Kidney (tissue), 14 donors: ENCODE results near the gene ACRBP. TPM values are rescaled to one million over a fixed set of nuclear protein-coding genes. Genes with fewer than 3 reads are reported as not detected.
A peak's percentile ranks its signal among the peaks of the same experiment; 100 is the strongest.

Source experiments
- DNase-seq, 5 donors: peaks; one replicate each; pipeline ENCODE4 v3.0.0-alpha.2; 2013 to 2020
- FAIRE-seq: peaks from 2 replicates; lab custom pipeline; 2012; peaks lifted over from hg19 to GRCh38; lab: Jason Lieb, UNC
- H3K27ac ChIP-seq, 2 donors: one replicate each; pipeline ENCODE4 v1.7.0; 2013; ENCODE audit warnings: low read depth in 2 of 2, low read length in 2 of 2, inconsistent platforms in 1 of 2
- H3K27me3 ChIP-seq: one replicate; pipeline ENCODE4 v1.7.1; 2013; ENCODE audit warnings: low read length, inconsistent platforms; ENCODE audit not compliant: control insufficient read depth, insufficient read depth
- H3K36me3 ChIP-seq, 3 donors: one replicate each; pipeline versions ENCODE4 v1.7.0 to v1.7.1; 2013; ENCODE audit warnings: low read length in 3 of 3, control low read depth in 1 of 3, inconsistent platforms in 1 of 3; ENCODE audit not compliant: insufficient read depth in 3 of 3, control insufficient read depth in 2 of 3
- H3K4me1 ChIP-seq, 3 donors: one replicate each; pipeline versions ENCODE4 v1.7.0 to v1.7.1; 2013; ENCODE audit warnings: low read length in 3 of 3, inconsistent platforms in 1 of 3, low read depth in 1 of 3; ENCODE audit not compliant: control insufficient read depth in 2 of 3, insufficient read depth in 2 of 3
- H3K4me3 ChIP-seq, 3 donors: one replicate each; pipeline versions ENCODE4 v1.7.0 to v1.8.1; 2013; ENCODE audit warnings: low read length in 3 of 3, control low read depth in 1 of 3, inconsistent platforms in 1 of 3
- H3K9ac ChIP-seq, 3 donors: one replicate each; pipeline versions ENCODE4 v1.7.0 to v1.7.1; 2013; ENCODE audit warnings: low read length in 3 of 3, control low read depth in 1 of 3, inconsistent platforms in 1 of 3
- H3K9me3 ChIP-seq, 3 donors: one replicate each; pipeline versions ENCODE4 v1.7.0 to v1.7.1; 2013; ENCODE audit warnings: low read length in 3 of 3, control low read depth in 1 of 3, inconsistent platforms in 1 of 3; ENCODE audit not compliant: control insufficient read depth in 2 of 3, insufficient read depth in 1 of 3
- intact Hi-C: fragments of 100-400 bp; cut with DNase I; formaldehyde crosslinking; loops from one replicate; pipeline ENCODE4 v1.11.1; 2022
- polyA plus RNA-seq: library from polyadenylated mRNA; stranded (reverse); fragments of 350-450 nt; fragmentation: Illumina TruSeq; extraction: RNeasy Lipid Tissue Mini Kit (QIAGEN cat#74804); gene quantifications from one replicate; pipeline ENCODE4 v1.2.3, GENCODE V29; 2014; ENCODE audit warnings: low read depth, low replicate concordance; ENCODE audit not compliant: insufficient read depth
- total RNA-seq: library from RNA; stranded (reverse); fragmentation: NEBNext Ultra II Directional; extraction: Animal tissue kit (Norgen Biotek cat#: 25700); gene quantifications from one replicate; pipeline ENCODE4 v1.2.1, GENCODE V29; 2021
- TF ChIP-seq, protein P1 (sequence below): IDR thresholded peaks from 3 replicates; pipeline ENCODE4 v1.5.1; 2012; ENCODE audit warnings: mild to moderate bottlenecking, moderate library complexity, borderline replicate concordance; ENCODE audit not compliant: insufficient read depth; ENCODE audit errors: extremely low read depth
- donor health status: control.
- donor health status: control.
- donor health status: control.
- donor health status: control.
- donor health status: control.
- donor health status: DM: yes; HTN: yes; CAD: no.
- donor health status: Normal renal cell carcinoma (clear cell type).

Gene ACRBP
- total and polyA plus RNA-seq, 2 donors from 2014 or later: 2.1 to 3.4 TPM

DNA sequence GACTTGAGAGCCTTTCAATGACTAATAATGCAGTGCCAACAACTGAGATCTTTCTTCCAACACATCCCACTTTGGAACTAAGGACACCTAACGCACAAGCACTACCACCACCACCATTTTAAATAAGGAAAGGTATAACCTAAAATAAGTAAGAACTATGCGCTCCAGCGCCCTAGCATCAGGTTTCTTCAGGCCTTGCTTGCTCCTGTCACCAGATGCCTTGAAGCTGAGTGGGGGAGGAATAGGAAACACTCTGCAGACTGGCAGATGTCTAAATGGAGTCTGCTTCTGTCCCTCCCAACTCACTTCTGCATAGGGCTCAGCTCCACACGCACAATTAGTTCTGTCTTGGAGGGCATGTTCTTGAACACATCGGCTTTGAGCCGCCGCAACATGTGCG, 55.1 kb downstream of the ACRBP start:
- DNase-seq: peak in 1 of 5 donors; percentile 8
- no peak for FAIRE-seq
- TF ChIP-seq, protein P1, sequence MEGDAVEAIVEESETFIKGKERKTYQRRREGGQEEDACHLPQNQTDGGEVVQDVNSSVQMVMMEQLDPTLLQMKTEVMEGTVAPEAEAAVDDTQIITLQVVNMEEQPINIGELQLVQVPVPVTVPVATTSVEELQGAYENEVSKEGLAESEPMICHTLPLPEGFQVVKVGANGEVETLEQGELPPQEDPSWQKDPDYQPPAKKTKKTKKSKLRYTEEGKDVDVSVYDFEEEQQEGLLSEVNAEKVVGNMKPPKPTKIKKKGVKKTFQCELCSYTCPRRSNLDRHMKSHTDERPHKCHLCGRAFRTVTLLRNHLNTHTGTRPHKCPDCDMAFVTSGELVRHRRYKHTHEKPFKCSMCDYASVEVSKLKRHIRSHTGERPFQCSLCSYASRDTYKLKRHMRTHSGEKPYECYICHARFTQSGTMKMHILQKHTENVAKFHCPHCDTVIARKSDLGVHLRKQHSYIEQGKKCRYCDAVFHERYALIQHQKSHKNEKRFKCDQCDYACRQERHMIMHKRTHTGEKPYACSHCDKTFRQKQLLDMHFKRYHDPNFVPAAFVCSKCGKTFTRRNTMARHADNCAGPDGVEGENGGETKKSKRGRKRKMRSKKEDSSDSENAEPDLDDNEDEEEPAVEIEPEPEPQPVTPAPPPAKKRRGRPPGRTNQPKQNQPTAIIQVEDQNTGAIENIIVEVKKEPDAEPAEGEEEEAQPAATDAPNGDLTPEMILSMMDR: no peak
- Histone ChIP-seq H3K4me1 (no peaks in the 10 kb centered on the region), H3K36me3 (peaks cover 36 to 78% (median 63%) of the 10 kb centered on the region in 3 donors), H3K27me3 (no peaks in the 10 kb centered on the region), H3K27ac (no peak overlapping the region), H3K9ac (no peak overlapping the region), H3K4me3 (no peak overlapping the region), H3K9me3 (no peaks in the 10 kb centered on the region)
- intact Hi-C loops: no loop called here

Other genes with a start within 250 kb of the ACRBP start
- gene CD27, start 202.5 kb downstream of the ACRBP start, total RNA-seq: 6.6 TPM
- not detected for gene CD27, start 202.5 kb downstream of the ACRBP start, polyA plus RNA-seq
- gene TAPBPL, start 195.4 kb downstream of the ACRBP start, total RNA-seq: 44.7 TPM
- 34.5 TPM for gene TAPBPL, start 195.4 kb downstream of the ACRBP start, polyA plus RNA-seq
- gene VAMP1, start 176.8 kb downstream of the ACRBP start, total RNA-seq: 13.2 TPM
- 4.9 TPM for gene VAMP1, start 176.8 kb downstream of the ACRBP start, polyA plus RNA-seq
- gene MRPL51, start 154.2 kb downstream of the ACRBP start, total RNA-seq: 132 TPM
- gene MRPL51, start 154.2 kb downstream of the ACRBP start, polyA plus RNA-seq: 268 TPM
- gene NCAPD2, start 153.3 kb downstream of the ACRBP start, total RNA-seq: 23.4 TPM
- 4.5 TPM for gene NCAPD2, start 153.3 kb downstream of the ACRBP start, polyA plus RNA-seq
- 1,501 TPM for gene GAPDH, start 112.9 kb downstream of the ACRBP start, total RNA-seq
- 4,871 TPM for gene GAPDH, start 112.9 kb downstream of the ACRBP start, polyA plus RNA-seq
- gene IFFO1, start 91.4 kb downstream of the ACRBP start, total RNA-seq: 21.5 TPM
- 11.5 TPM for gene IFFO1, start 91.4 kb downstream of the ACRBP start, polyA plus RNA-seq
- gene NOP2, start 79.1 kb downstream of the ACRBP start, total RNA-seq: 29.7 TPM
- gene NOP2, start 79.1 kb downstream of the ACRBP start, polyA plus RNA-seq: 12.2 TPM
- 224 TPM for gene CHD4, start 40.1 kb downstream of the ACRBP start, total RNA-seq
- 109 TPM for gene CHD4, start 40.1 kb downstream of the ACRBP start, polyA plus RNA-seq
- gene LPAR5, start 11.5 kb downstream of the ACRBP start, total RNA-seq: 4.9 TPM
- gene LPAR5, start 11.5 kb downstream of the ACRBP start, polyA plus RNA-seq: 0.97 TPM
- 42.6 TPM for gene ING4, start 15.7 kb upstream of the ACRBP start, total RNA-seq
- gene ING4, start 15.7 kb upstream of the ACRBP start, polyA plus RNA-seq: 56.0 TPM
- gene ZNF384, start 41.9 kb upstream of the ACRBP start, total RNA-seq: 51.6 TPM
- 19.7 TPM for gene ZNF384, start 41.9 kb upstream of the ACRBP start, polyA plus RNA-seq
- gene PIANP, start 53.4 kb upstream of the ACRBP start, total RNA-seq: 0.63 TPM
- 0.45 TPM for gene PIANP, start 53.4 kb upstream of the ACRBP start, polyA plus RNA-seq
- 71.9 TPM for gene COPS7A, start 76.6 kb upstream of the ACRBP start, total RNA-seq
- gene COPS7A, start 76.6 kb upstream of the ACRBP start, polyA plus RNA-seq: 94.1 TPM
- 141 TPM for gene MLF2, start 105.7 kb upstream of the ACRBP start, total RNA-seq
- gene MLF2, start 105.7 kb upstream of the ACRBP start, polyA plus RNA-seq: 289 TPM
- gene PTMS, start 118.9 kb upstream of the ACRBP start, total RNA-seq: 269 TPM
- gene PTMS, start 118.9 kb upstream of the ACRBP start, polyA plus RNA-seq: 590 TPM
- 1.3 TPM for gene LAG3, start 125.1 kb upstream of the ACRBP start, total RNA-seq
- gene LAG3, start 125.1 kb upstream of the ACRBP start, polyA plus RNA-seq: not detected
- gene CD4, start 142.1 kb upstream of the ACRBP start, total RNA-seq: 38.1 TPM
- 12.2 TPM for gene CD4, start 142.1 kb upstream of the ACRBP start, polyA plus RNA-seq
- gene GPR162, start 174.4 kb upstream of the ACRBP start, total RNA-seq: 5.0 TPM
- 9.8 TPM for gene GPR162, start 174.4 kb upstream of the ACRBP start, polyA plus RNA-seq
- gene P3H3, start 181.0 kb upstream of the ACRBP start, total RNA-seq: 17.0 TPM
- gene P3H3, start 181.0 kb upstream of the ACRBP start, polyA plus RNA-seq: 18.5 TPM
- 2.6 TPM for gene GNB3, start 193.5 kb upstream of the ACRBP start, total RNA-seq
- 1.4 TPM for gene GNB3, start 193.5 kb upstream of the ACRBP start, polyA plus RNA-seq
- 1.3 TPM for gene CDCA3, start 203.9 kb upstream of the ACRBP start, total RNA-seq
- gene CDCA3, start 203.9 kb upstream of the ACRBP start, polyA plus RNA-seq: 2.1 TPM
- gene USP5, start 204.7 kb upstream of the ACRBP start, total RNA-seq: 75.5 TPM
- gene USP5, start 204.7 kb upstream of the ACRBP start, polyA plus RNA-seq: 52.3 TPM
- 437 TPM for gene TPI1, start 220.1 kb upstream of the ACRBP start, total RNA-seq
- gene TPI1, start 220.1 kb upstream of the ACRBP start, polyA plus RNA-seq: 1,220 TPM
- gene SPSB2, start 225.9 kb upstream of the ACRBP start, total RNA-seq: 19.0 TPM
- gene SPSB2, start 225.9 kb upstream of the ACRBP start, polyA plus RNA-seq: 21.3 TPM